Thyroid gland (tissue), 4 donors: Measurements from ENCODE around the gene LRRC8D.

Source experiments
- CTCF ChIP-seq, 6 experiments: fragments of 200-600 bp in 3 of 6; fragments of 450-650 bp in 3 of 6; sonication (generic) in 3 of 6; IDR thresholded peaks; one replicate each; pipeline ENCODE4 v1.5.1; 2016 to 2019; ENCODE audit warnings: antibody characterized with exemption in 6 of 6, mild to moderate bottlenecking in 2 of 6, inconsistent platforms in 1 of 6, moderate library complexity in 1 of 6
- POLR2A ChIP-seq, 2 donors: fragments of 450-650 bp; IDR thresholded peaks; one replicate each; pipeline ENCODE4 v1.6.1; 2017; ENCODE audit warnings: antibody characterized with exemption in 2 of 2, mild to moderate bottlenecking in 2 of 2, moderate library complexity in 1 of 2

DNA sequence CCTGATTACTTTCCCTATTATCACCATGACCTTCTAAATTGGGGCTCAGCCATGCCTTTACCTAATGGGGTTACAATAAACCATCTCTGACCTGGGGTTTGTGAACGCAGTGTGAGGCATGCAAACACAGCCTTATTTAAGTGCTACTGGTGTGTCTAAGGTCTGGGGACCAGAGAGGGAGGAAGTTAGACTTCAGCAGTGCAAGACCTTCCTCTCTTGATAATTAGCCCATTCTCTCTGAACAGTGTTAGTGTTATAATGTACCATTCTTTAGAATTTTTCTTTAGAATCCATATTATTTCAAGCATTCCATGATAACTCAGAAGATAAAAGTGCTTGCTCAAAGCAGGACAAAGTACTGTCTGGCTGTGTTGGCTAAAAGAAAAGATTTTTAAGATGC, 10.5 kb upstream of the LRRC8D start:
- TF ChIP-seq CTCF (IDR thresholded peaks at IDR 0.05) (no peak), POLR2A (IDR thresholded peaks at IDR 0.05) (no peak)
